ENCODE results near the gene SULT1E1. TPM values are rescaled to one million over a fixed set of nuclear protein-coding genes. Genes with fewer than 3 reads are reported as not detected.
"Not testable (repeated sequence)": the region's sequence is repeated elsewhere in the genome, so short reads cannot be mapped to it uniquely, and the experiment has no call there.

SULT1E1 gene
- polyA plus RNA-seq, 1 donor from 2014 or later = not detected

DNA sequence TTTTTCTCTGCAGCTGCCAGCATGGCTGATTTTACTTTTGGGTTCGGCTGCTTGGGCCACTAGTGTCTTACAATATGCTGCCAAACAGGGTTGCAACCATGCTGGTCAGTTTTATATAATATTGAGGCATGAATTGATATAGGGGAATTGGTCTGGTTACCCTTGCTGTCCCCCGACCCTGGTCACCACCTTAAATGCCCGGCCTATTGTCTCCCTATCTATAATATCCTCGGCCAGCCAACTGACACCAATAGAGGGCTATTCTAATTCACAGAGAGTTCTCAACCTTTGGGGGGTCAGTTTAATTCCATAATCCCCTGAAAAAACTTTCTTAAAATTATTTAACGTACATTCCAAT, 28.7 kb downstream of the SULT1E1 start:
- no peaks in the 10 kb centered on the region for H3K36me3 Mint-ChIP-seq
- H3K27ac Mint-ChIP-seq = no peak overlapping the region
- H3K4me3 Mint-ChIP-seq = peak overlapping the region in 3 of 4 donors; percentile 23 to 94 (median 64)
- peaks cover 3% of the 10 kb centered on the region for H3K27me3 Mint-ChIP-seq
- peaks cover 0 to 2% (median 0%) of the 10 kb centered on the region in 3 donors for H3K9me3 Mint-ChIP-seq
- H3K4me1 Mint-ChIP-seq = peaks cover 0 to 1% (median 0%) of the 10 kb centered on the region in 3 donors

DNA sequence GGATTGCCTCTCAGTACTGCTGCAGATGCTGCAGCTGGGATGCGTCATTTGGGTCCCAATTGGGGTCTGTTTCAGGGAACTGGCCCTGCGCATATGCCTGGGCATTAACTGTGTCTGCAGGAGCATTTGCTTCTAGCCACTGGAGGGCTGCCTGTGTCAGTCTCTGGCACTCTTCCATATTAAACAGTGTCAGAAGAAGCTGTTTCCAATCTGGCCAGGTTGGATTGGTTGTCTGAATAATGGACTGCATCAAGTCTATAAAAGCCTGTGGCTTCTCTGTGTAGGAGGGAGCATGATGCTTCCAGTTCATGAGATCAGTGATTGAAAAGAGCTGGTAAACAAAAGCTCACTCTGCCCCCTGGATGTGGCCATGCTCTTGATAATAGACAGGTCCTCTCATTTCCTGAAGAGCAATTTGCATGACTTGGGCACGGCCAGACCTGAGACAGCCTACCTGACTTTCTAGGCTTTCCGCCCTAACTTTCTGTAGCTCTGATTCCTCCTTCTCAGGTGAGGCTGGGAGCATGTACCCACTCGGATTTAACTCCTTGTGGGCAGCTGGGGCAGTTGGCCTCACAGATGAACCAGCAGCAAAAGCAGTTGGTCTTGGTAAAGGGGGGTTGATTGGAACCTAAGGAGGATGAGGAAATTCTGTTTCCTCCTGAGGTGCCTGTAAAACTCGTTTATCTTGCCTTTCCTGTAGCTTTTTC, 29.2 kb downstream of the SULT1E1 start:
- Mint-ChIP-seq H3K4me3 (peak overlapping the region in 1 of 4 donors; percentile 56), H3K27me3 (peaks cover 3% of the 10 kb centered on the region), H3K4me1 (peaks cover 0 to 1% (median 0%) of the 10 kb centered on the region in 3 donors), H3K36me3 (no peaks in the 10 kb centered on the region), H3K27ac (no peak overlapping the region), H3K9me3 (peaks cover 0 to 2% (median 0%) of the 10 kb centered on the region in 3 donors)

DNA sequence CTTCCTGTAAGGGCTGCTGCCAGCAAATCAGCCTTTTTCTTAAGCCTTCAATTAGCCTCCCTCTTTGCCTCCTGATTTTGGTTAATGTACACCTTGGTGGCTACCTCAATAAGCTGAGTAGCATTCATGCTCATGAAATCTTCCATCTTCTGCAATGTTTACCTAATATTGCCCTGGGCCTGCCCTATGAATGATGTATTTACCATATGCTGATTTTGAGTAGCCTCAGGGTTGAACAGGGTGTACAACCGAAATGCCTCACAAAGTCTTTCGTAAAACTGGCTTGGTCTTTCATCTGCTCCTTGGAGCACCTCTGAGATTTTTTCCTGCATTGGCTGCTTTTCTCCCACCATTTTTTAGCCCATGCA, 29.8 kb downstream of the SULT1E1 start:
- Mint-ChIP-seq H3K4me3 (no peak overlapping the region), H3K27ac (no peak overlapping the region), H3K27me3 (peaks cover 3% of the 10 kb centered on the region), H3K36me3 (no peaks in the 10 kb centered on the region), H3K4me1 (peaks cover 0 to 1% (median 0%) of the 10 kb centered on the region in 3 donors), H3K9me3 (peaks cover 0 to 3% (median 0%) of the 10 kb centered on the region in 3 donors)

DNA sequence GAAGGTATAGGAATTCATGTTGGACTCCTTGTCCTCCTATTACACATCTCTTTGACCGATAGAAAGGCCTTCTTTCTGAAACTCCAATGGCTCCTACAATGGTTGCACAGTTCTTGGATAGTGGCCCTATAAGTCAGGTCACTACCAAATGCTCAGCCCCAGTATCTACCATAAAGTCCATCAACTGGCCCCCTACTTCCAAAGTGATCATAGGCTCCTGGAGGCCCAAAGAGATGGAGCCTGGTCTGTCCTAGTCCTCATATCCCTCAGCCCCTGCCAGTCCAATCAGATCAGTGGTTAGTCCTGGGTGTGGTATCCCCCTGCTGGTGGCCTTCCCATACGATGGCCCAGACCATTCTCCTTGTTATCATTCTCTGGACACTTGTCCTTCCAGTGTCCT, 30.3 kb downstream of the SULT1E1 start:
- H3K4me1 Mint-ChIP-seq = peaks cover 0 to 1% (median 0%) of the 10 kb centered on the region in 3 donors
- no peak overlapping the region for H3K27ac Mint-ChIP-seq
- H3K4me3 Mint-ChIP-seq = no peak overlapping the region
- peaks cover 0 to 3% (median 0%) of the 10 kb centered on the region in 3 donors for H3K9me3 Mint-ChIP-seq
- H3K36me3 Mint-ChIP-seq = no peaks in the 10 kb centered on the region
- H3K27me3 Mint-ChIP-seq = peaks cover 3% of the 10 kb centered on the region

DNA sequence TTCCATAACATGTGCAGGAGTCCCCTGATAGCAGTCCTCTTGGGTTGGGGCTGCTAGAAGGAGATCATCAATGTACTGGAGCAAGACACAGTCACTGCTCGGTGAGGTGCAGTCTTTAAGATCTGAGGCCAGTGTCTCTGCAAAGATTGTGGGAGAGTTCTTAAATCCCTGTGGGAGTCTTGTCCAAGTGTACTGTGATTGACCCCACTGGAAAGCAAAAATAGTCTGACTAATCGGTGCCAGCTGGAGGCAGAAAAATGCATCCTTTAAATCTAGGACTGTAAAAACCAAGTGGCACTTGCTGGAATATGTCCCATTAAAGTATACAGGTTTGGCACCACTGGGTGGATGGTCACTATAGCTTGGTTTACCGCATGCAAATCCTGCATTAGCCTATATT, 31.1 kb downstream of the SULT1E1 start:
- H3K27ac Mint-ChIP-seq = no peak overlapping the region
- no peaks in the 10 kb centered on the region for H3K36me3 Mint-ChIP-seq
- peaks cover 0 to 1% (median 0%) of the 10 kb centered on the region in 3 donors for H3K4me1 Mint-ChIP-seq
- H3K4me3 Mint-ChIP-seq = no peak overlapping the region
- peaks cover 3% of the 10 kb centered on the region for H3K27me3 Mint-ChIP-seq
- H3K9me3 Mint-ChIP-seq = peaks cover 0 to 3% (median 0%) of the 10 kb centered on the region in 3 donors

DNA sequence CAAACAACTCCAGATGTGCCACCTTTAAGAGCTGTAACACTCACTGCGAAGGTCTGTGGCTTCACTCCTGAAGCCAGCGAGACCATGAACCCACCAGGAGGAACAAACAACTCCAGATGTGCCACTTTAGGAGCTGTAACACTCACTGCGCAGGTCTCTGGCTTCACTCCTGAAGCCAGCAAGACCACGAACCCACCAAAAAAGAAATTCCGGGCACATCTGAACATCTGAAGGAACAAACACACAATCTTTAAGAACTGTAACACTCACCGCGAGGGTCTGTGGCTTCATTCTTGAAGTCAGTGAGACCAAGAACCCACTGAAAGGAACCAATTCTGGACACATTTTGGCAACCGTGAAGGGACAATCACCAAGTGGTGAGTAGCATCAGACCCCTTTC, 34.9 kb downstream of the SULT1E1 start:
- H3K4me1 Mint-ChIP-seq, H3K27me3 Mint-ChIP-seq, H3K9me3 Mint-ChIP-seq, H3K36me3 Mint-ChIP-seq, H3K27ac Mint-ChIP-seq: not testable (repeated sequence)
- peak overlapping the region in 1 of 4 donors; percentile 23 for H3K4me3 Mint-ChIP-seq

DNA sequence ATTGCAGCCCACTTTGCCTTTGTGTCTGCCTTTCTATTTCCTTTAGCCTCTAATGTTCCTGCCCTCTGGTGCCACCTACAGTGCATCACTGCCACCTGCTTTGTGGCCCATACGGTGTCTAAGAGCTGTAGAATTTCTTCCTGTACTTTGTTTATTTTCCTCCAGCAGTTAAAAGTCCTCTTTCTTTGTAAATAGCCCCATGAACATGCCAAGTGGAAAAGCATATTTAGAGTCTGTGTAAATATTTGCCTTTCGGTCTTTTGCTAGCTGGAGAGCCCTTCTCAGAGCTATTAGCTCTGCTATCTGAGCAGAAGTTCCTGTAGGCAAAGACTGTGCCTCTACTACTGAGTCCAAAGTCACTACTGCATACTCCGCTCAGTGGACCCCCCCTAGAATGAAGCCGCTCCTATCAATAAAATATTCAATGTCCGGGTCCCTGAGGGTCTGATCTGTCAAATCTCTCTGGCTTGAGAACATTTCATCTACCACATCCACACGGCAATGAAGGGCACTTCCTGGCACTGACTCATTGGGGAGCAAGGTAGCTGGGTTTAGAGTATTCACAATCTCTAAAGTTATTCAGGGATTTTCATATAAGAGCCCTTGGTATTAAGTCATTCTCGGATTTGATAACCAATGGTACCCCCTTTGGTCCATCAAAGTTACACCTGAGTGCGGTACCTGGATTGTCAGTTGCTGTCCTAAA, 36.3 kb downstream of the SULT1E1 start:
- peaks cover 6% of the 10 kb centered on the region for H3K27me3 Mint-ChIP-seq
- no peaks in the 10 kb centered on the region for H3K36me3 Mint-ChIP-seq
- H3K9me3 Mint-ChIP-seq = peaks cover 0 to 4% (median 3%) of the 10 kb centered on the region in 3 donors
- H3K4me1 Mint-ChIP-seq = peaks cover 0 to 2% (median 0%) of the 10 kb centered on the region in 3 donors
- no peak overlapping the region for H3K27ac Mint-ChIP-seq
- no peak overlapping the region for H3K4me3 Mint-ChIP-seq

DNA sequence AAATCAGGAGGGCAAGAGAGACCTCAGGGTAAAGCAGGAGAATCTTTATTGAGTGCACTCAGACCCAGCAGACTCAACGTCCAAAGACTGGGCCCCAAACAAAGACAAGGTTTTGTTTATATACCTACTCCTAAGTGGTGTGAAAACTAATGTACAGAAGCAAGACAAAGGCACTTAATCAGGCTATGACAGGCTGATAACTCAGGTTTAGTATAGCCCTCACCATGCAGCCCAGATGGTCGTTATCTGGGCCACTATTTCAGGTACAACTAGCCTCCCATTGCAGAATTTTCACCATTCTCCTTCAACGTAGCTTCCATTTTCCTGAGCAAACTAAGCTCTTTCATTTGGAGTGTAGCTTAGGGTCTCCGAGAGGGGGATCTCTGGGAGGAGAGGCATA, 36.9 kb downstream of the SULT1E1 start:
- H3K36me3 Mint-ChIP-seq = no peaks in the 10 kb centered on the region
- peaks cover 0 to 4% (median 3%) of the 10 kb centered on the region in 3 donors for H3K9me3 Mint-ChIP-seq
- no peak overlapping the region for H3K4me3 Mint-ChIP-seq
- no peak overlapping the region for H3K27ac Mint-ChIP-seq
- peaks cover 6% of the 10 kb centered on the region for H3K27me3 Mint-ChIP-seq
- H3K4me1 Mint-ChIP-seq = peaks cover 0 to 2% (median 0%) of the 10 kb centered on the region in 3 donors

DNA sequence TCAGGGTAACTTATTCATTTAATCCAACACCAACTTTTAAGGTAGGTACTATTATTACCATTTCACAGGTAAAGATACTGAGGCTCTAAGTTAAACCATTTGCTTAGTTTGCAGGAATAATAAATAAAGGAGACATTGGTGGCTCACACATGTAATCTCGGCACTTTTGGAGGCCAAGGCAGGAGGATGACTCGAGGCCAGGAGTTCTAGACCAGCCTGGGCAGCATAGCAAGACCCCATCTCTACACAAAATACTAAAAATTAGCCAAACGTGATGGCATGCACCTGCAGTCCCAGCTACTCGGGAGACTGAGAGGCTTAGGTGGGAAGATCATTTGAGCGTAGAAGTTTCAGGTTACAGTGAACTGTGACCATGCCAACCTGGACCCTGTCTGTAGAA, 37.7 kb downstream of the SULT1E1 start:
- H3K4me1 Mint-ChIP-seq = peaks cover 0 to 2% (median 0%) of the 10 kb centered on the region in 3 donors
- H3K27me3 Mint-ChIP-seq = peaks cover 6% of the 10 kb centered on the region
- no peak overlapping the region for H3K4me3 Mint-ChIP-seq
- H3K27ac Mint-ChIP-seq = peak overlapping the region in 1 of 3 donors; percentile 62
- no peaks in the 10 kb centered on the region for H3K36me3 Mint-ChIP-seq
- peaks cover 0 to 4% (median 3%) of the 10 kb centered on the region in 3 donors for H3K9me3 Mint-ChIP-seq

DNA sequence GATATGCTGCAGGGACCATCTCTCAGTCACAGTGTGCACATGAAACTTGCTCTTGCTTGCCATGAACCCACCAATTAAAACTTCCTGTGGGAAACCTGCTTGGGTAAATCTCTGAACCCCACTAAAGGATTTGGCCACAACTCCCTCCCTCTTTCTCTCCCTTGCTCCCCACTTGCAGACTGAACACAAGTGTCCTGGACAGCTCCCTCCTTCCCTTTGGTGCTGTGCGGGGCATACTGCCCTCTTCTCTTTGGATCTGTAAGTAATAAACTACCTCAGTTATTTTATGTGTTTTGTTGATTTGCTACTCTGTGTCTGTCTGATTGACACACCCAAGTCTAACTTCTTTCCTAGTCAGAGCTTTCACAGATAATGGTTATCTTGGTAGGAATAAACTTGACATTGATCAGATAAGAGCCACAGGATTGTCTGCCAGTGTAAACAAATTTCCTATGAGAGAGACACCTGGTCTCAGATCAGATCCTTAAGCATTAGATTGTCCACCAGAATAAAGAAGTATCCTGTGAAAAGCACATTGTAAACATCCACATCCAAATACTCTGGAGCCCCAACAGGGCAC, 41.8 kb downstream of the SULT1E1 start:
- Mint-ChIP-seq H3K27me3 (peaks cover 6% of the 10 kb centered on the region), H3K9me3 (peaks cover 0 to 4% (median 0%) of the 10 kb centered on the region in 3 donors), H3K36me3 (no peaks in the 10 kb centered on the region), H3K27ac (no peak overlapping the region), H3K4me1 (no peaks in the 10 kb centered on the region), H3K4me3 (no peak overlapping the region)

DNA sequence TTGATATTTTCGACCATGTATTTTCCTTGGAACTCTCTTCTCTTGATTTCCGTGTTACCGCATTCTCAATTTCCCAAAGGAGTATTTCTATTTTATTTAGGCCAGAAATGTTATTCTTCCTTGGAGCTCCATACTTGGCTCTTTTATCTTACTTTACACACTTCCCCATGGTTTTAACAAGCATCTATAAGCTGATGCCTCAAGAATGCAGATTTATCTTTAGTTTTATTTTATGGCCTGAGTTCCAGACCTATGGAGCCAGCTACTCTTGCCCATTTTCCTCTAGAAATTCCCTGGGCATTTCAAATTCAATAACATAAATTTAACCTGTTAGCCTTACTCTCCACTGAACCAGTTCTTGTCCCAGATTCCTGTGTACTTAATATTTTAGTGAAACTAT, 43.7 kb downstream of the SULT1E1 start:
- Mint-ChIP-seq H3K27me3 (peaks cover 5% of the 10 kb centered on the region), H3K36me3 (no peaks in the 10 kb centered on the region), H3K4me3 (no peak overlapping the region), H3K27ac (no peak overlapping the region), H3K9me3 (peaks cover 0 to 5% (median 0%) of the 10 kb centered on the region in 3 donors), H3K4me1 (no peaks in the 10 kb centered on the region)

DNA sequence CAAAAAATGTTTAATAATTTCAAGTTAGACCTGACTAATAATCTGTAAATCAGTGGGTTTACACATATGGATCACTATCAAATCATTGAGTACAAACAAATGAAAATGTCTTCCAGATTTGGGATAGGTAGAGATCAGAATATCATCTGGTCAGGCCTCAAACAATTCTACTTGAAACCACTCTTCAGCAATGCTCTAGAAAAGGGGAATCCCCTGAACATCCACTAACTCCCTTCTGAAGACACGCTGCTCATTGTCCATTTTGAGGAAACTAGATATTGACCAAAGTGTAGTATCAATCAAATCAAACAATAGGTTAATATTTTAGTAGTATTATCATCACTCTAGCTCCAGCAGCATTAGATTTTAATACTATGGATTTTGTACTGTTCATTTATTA, 46.3 kb downstream of the SULT1E1 start:
- H3K36me3 Mint-ChIP-seq = no peaks in the 10 kb centered on the region
- no peak overlapping the region for H3K4me3 Mint-ChIP-seq
- H3K27ac Mint-ChIP-seq = no peak overlapping the region
- no peaks in the 10 kb centered on the region for H3K4me1 Mint-ChIP-seq
- H3K9me3 Mint-ChIP-seq = peaks cover 0 to 1% (median 0%) of the 10 kb centered on the region in 3 donors
- H3K27me3 Mint-ChIP-seq = no peaks in the 10 kb centered on the region

DNA sequence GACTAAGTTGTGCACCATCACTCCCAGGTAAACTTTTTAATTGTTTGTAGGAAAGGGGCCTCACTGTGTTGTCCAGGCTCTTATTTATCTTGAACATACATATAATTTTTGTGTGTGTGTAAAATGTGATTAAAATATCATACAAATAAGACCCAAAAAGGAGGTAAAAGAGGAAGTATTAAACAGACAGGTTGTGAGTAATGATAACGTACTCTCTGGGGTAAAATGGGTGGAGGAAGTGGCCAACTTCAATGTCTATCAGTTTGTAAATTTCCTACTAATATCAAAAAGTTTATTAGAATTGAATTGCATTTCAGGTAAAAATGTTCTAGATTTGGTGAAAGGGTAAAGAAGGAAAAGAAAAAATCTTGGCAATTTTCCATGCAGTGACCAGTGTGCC, 48.8 kb downstream of the SULT1E1 start:
- H3K36me3 Mint-ChIP-seq = no peaks in the 10 kb centered on the region
- H3K4me1 Mint-ChIP-seq = no peaks in the 10 kb centered on the region
- H3K4me3 Mint-ChIP-seq = no peak overlapping the region
- no peak overlapping the region for H3K27ac Mint-ChIP-seq
- no peaks in the 10 kb centered on the region for H3K27me3 Mint-ChIP-seq
- H3K9me3 Mint-ChIP-seq = peaks cover 0 to 10% (median 3%) of the 10 kb centered on the region in 3 donors

DNA sequence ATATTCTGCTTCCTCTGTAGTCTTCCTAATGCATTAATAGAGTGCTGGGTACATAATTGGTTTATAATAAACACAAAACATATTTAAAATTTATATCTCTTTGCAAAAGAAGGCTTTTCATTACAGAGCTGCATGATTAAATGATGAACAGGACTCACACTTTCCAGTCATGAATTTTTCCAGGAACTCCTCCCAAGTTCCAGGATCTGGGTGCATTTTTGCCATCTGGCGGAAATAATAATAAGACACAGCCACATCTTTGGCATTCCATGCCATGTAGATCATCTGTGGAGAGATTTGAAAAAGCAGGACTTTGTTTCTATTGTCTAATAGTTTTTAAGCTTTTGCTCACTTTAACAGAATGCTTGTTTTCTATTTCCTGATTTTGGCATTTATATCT, 59.3 kb downstream of the SULT1E1 start:
- Mint-ChIP-seq H3K36me3 (no peaks in the 10 kb centered on the region), H3K27ac (no peak overlapping the region)

DNA sequence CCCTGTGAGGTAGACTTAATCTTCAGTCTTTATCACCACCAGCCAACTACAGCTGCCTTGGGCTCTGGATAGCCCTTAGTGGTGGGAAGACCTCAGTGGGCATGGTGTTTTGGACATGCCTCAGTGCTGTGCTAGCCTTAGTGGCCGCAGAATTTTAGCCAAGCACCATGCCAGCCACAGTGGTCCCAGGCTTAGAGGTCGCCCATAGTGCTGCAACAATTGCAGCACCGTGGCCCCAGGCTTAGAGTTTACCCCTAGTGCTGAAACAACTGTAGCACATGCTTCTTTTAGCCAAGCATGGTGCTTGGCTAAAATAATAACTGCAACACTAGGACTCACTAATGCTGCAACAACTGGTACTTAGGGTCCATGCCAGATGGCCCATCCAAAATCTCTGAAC, 60.6 kb downstream of the SULT1E1 start:
- H3K9me3 Mint-ChIP-seq = no peaks in the 10 kb centered on the region

More for the DNA sequence above, 59.3 kb downstream of the SULT1E1 start:
- Mint-ChIP-seq H3K9me3 (no peaks in the 10 kb centered on the region), H3K27me3 (no peaks in the 10 kb centered on the region), H3K4me3 (no peak overlapping the region), H3K4me1 (no peaks in the 10 kb centered on the region)

More for the DNA sequence above, 60.6 kb downstream of the SULT1E1 start:
- Mint-ChIP-seq H3K4me3 (no peak overlapping the region), H3K36me3 (no peaks in the 10 kb centered on the region), H3K27me3 (no peaks in the 10 kb centered on the region), H3K27ac (no peak overlapping the region), H3K4me1 (no peaks in the 10 kb centered on the region)
